ENCODE data around the gene CTAG1A.

CTAG1A gene

DNA sequence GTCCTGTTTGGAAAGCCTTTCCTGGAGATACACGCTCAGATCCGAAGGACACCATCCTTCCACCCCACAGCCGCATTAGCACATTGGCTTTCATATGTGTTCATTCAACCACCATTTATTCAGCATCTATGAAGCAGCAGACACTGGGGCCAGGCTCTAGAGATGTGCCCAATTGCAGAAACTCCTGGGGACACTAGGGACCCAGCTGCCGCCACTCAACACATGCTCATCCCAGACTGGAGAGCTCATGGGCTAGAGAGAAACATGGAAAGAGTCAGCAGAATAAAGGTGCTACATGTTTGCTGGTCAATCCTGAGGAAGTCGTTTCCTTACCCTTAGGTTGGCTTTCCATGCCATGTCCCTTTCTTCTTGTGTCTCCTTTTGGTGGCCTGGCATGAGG lies 7.6 kb downstream of the CTAG1A start:
- Histone ChIP-seq H3K36me3 (ENCODE audit: low read length) (no peaks in the 10 kb centered on the region), H4K20me1 (ENCODE audit: low read depth, low read length) (no peaks in the 10 kb centered on the region), H3K27ac (ENCODE audit: low read depth, low read length) (no peak overlapping the region), H3K79me2 (ENCODE audit: insufficient read depth, low read length) (no peaks in the 10 kb centered on the region), H3K4me2 (ENCODE audit: low read depth, low read length, poor library complexity, severe bottlenecking) (no peak overlapping the region), H3K9me2 (replicated peaks; ENCODE audit: insufficient read depth, low read length) (no peaks in the 10 kb centered on the region), H3K9ac (ENCODE audit: low read length) (no peak overlapping the region), H3K9me3 (ENCODE audit: insufficient read depth, low read length) (no peaks in the 10 kb centered on the region), H3F3A (ENCODE audit: insufficient read depth) (no peaks in the 10 kb centered on the region), H3K4me3 (ENCODE audit: insufficient read depth, low read length, poor library complexity, severe bottlenecking) (no peak overlapping the region), H3K27me3 (ENCODE audit: low read length) (no peaks in the 10 kb centered on the region), H2AFZ (ENCODE audit: low read depth, low read length, severe bottlenecking) (no peak overlapping the region)
- TF ChIP-seq, protein P1, sequence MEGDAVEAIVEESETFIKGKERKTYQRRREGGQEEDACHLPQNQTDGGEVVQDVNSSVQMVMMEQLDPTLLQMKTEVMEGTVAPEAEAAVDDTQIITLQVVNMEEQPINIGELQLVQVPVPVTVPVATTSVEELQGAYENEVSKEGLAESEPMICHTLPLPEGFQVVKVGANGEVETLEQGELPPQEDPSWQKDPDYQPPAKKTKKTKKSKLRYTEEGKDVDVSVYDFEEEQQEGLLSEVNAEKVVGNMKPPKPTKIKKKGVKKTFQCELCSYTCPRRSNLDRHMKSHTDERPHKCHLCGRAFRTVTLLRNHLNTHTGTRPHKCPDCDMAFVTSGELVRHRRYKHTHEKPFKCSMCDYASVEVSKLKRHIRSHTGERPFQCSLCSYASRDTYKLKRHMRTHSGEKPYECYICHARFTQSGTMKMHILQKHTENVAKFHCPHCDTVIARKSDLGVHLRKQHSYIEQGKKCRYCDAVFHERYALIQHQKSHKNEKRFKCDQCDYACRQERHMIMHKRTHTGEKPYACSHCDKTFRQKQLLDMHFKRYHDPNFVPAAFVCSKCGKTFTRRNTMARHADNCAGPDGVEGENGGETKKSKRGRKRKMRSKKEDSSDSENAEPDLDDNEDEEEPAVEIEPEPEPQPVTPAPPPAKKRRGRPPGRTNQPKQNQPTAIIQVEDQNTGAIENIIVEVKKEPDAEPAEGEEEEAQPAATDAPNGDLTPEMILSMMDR (IDR thresholded peaks at IDR 0.05; ENCODE audit: insufficient read depth, low read length, poor library complexity, severe bottlenecking): no peak
- no peak for TF ChIP-seq EZH2phosphoT487 (conservative IDR thresholded peaks at IDR 0.05; ENCODE audit: low read length)

DNA sequence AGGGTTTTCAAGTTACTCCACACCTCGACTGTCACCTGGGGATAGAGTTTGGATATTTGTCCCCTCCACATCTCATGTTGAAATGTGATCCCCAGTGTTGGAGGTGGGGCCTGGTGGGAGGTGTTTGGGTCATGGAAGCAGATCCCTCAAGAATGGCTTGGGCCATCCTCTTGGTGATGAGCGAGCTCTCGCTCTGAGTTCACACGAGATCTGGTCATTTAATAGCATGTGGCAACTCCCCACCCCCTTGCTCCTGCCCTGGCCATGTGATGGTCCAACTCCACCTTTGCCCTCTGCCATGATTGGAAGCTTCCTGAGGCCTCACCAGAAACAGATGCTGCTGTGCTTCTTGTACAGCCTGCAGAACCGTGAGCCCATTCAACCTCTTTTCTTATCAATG lies 8.3 kb downstream of the CTAG1A start:
- TF ChIP-seq, protein P1 (IDR thresholded peaks at IDR 0.05; ENCODE audit: insufficient read depth, low read length, poor library complexity, severe bottlenecking): no peak
- no peak for TF ChIP-seq EZH2phosphoT487 (conservative IDR thresholded peaks at IDR 0.05; ENCODE audit: low read length)
- no peaks in the 10 kb centered on the region for H3F3A ChIP-seq (ENCODE audit: insufficient read depth)
- no peak overlapping the region for H3K4me2 ChIP-seq (ENCODE audit: low read depth, low read length, poor library complexity, severe bottlenecking)
- H3K79me2 ChIP-seq (ENCODE audit: insufficient read depth, low read length): no peaks in the 10 kb centered on the region
- no peaks in the 10 kb centered on the region for H3K36me3 ChIP-seq (ENCODE audit: low read length)
- no peaks in the 10 kb centered on the region for H3K9me2 ChIP-seq (replicated peaks; ENCODE audit: insufficient read depth, low read length)
- H2AFZ ChIP-seq (ENCODE audit: low read depth, low read length, severe bottlenecking): no peak overlapping the region
- H3K9me3 ChIP-seq (ENCODE audit: insufficient read depth, low read length): no peaks in the 10 kb centered on the region
- no peaks in the 10 kb centered on the region for H3K27me3 ChIP-seq (ENCODE audit: low read length)
- H3K4me3 ChIP-seq (ENCODE audit: insufficient read depth, low read length, poor library complexity, severe bottlenecking): no peak overlapping the region
- H3K27ac ChIP-seq (ENCODE audit: low read depth, low read length): no peak overlapping the region
- no peaks in the 10 kb centered on the region for H4K20me1 ChIP-seq (ENCODE audit: low read depth, low read length)
- H3K9ac ChIP-seq (ENCODE audit: low read length): no peak overlapping the region

DNA sequence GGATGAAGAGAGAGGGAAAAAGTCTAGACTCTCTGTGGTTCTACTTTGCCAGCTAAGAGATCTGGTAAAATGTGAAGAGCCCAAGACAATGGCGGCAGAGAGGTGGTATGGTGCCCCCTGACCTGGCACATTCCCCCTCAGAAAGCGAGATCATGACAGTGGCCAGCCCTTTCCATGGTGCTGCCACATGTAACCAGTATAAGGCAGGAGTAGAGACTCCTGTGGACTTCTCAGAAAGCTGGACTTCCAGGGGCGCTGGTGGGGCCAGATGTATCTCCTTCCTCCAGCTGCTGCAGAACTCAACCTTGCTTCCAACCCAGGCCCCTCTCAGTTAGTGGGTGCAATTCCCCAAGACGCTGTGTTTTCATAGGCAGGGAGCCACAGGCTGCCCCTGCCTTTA lies 9.6 kb downstream of the CTAG1A start:
- H3K4me3 ChIP-seq (ENCODE audit: insufficient read depth, low read length, poor library complexity, severe bottlenecking): no peak overlapping the region
- H3K27me3 ChIP-seq (ENCODE audit: low read length): no peaks in the 10 kb centered on the region
- H3K9me3 ChIP-seq (ENCODE audit: insufficient read depth, low read length): no peaks in the 10 kb centered on the region
- no peak overlapping the region for H3K27ac ChIP-seq (ENCODE audit: low read depth, low read length)
- no peaks in the 10 kb centered on the region for H3K79me2 ChIP-seq (ENCODE audit: insufficient read depth, low read length)
- no peaks in the 10 kb centered on the region for H3K36me3 ChIP-seq (ENCODE audit: low read length)
- no peak overlapping the region for H3K4me2 ChIP-seq (ENCODE audit: low read depth, low read length, poor library complexity, severe bottlenecking)
- H2AFZ ChIP-seq (ENCODE audit: low read depth, low read length, severe bottlenecking): no peak overlapping the region
- H3K9ac ChIP-seq (ENCODE audit: low read length): no peak overlapping the region
- H3F3A ChIP-seq (ENCODE audit: insufficient read depth): no peaks in the 10 kb centered on the region
- TF ChIP-seq, protein P1 (IDR thresholded peaks at IDR 0.05; ENCODE audit: insufficient read depth, low read length, poor library complexity, severe bottlenecking): no peak
- TF ChIP-seq EZH2phosphoT487 (conservative IDR thresholded peaks at IDR 0.05; ENCODE audit: low read length): no peak
- H3K9me2 ChIP-seq (replicated peaks; ENCODE audit: insufficient read depth, low read length): no peaks in the 10 kb centered on the region
- H4K20me1 ChIP-seq (ENCODE audit: low read depth, low read length): no peaks in the 10 kb centered on the region
